A549 (cell line): ENCODE results near the gene PLEKHA7. TPM values are rescaled to one million over a fixed set of nuclear protein-coding genes. Genes with fewer than 3 reads are reported as not detected.
A peak's percentile ranks its signal among the peaks of the same experiment; 100 is the strongest.

Experiments used
- ATAC-seq, 2 experiments: fragments of 200-7000 bp in 1 of 2; fragments of >200 bp in 1 of 2; cut with Nextera tagmentation in 1 of 2; cut with Tn5 transposase in 1 of 2; 3 replicates each; pipeline versions ENCODE4 v1.8.0 to v1.9.1; 2018 to 2020; ENCODE audit warnings: mild to moderate bottlenecking in 1 of 2, moderate library complexity in 1 of 2
- CTCF ChIA-PET: fragments of 300-600 bp; sonication (Branson Sonifier 250); formaldehyde crosslinking; extraction: SDS; loops from one replicate; lab custom pipeline; 2021; ENCODE audit warnings: antibody characterized with exemption, inconsistent platforms; lab: Yijun Ruan, JAX
- POLR2A ChIA-PET: fragments of 350-600 bp; formaldehyde crosslinking; extraction: SDS; loops from one replicate; lab custom pipeline; 2021; ENCODE audit warnings: antibody characterized with exemption, inconsistent platforms; lab: Yijun Ruan, JAX
- DNase-seq, 2 experiments: peaks; one replicate each; pipeline versions ENCODE4 v3.0.0 to v3.0.0-alpha.2; 2011 to 2016; ENCODE audit warnings: low read depth in 1 of 2, low spot score in 1 of 2
- FAIRE-seq: peaks from 2 replicates; lab custom pipeline; 2011; peaks lifted over from hg19 to GRCh38; lab: Jason Lieb, UNC
- H3K27ac ChIP-seq, 2 experiments: fragments of >200 bp; sonication (Bioruptor Twin); formaldehyde crosslinking; 3 replicates each; pipeline ENCODE4 v1.5.1; 2016 to 2017
- H3K4me1 ChIP-seq: fragments of >200 bp; sonication (Bioruptor Twin); formaldehyde crosslinking; 3 replicates; pipeline ENCODE4 v1.6.1; 2016
- H3K4me2 ChIP-seq: fragments of >200 bp; sonication (Bioruptor Twin); formaldehyde crosslinking; 3 replicates; pipeline ENCODE4 v1.6.1; 2016
- H3K4me3 ChIP-seq: fragments of >200 bp; sonication (Bioruptor Twin); formaldehyde crosslinking; 3 replicates; pipeline ENCODE4 v1.5.1; 2016
- H3K9me3 ChIP-seq: fragments of >200 bp; sonication (Bioruptor Twin); formaldehyde crosslinking; 3 replicates; pipeline ENCODE4 v1.6.1; 2016
- ATOH8 ChIP-seq: fragments of 250-450 bp; sonication (Bioruptor Pico); IDR thresholded peaks from 2 replicates; pipeline ENCODE4 v1.5.0; 2020; ENCODE audit warnings: low read depth, mild to moderate bottlenecking, moderate library complexity
- BHLHE40 ChIP-seq: IDR thresholded peaks from 2 replicates; pipeline ENCODE4 v1.6.1; 2012; ENCODE audit warnings: low read depth, low read length, inconsistent platforms
- CBX8 ChIP-seq: fragments of 200-600 bp; sonication (generic); IDR thresholded peaks from 2 replicates; pipeline ENCODE4 v1.6.1; 2016
- CEBPB ChIP-seq, 2 experiments: fragments of >200 bp in 1 of 2; sonication (Bioruptor Twin) in 1 of 2; formaldehyde crosslinking in 1 of 2; IDR thresholded peaks; 2 replicates each; pipeline ENCODE4 v1.6.1; 2012 to 2016
- CHD2 ChIP-seq: fragments of 150-350 bp; IDR thresholded peaks from 2 replicates; pipeline ENCODE4 v1.6.1; 2014; ENCODE audit warnings: low read length; ENCODE audit not compliant: partially characterized antibody
- CHD4 ChIP-seq: fragments of 200-600 bp; sonication (generic); IDR thresholded peaks from 2 replicates; pipeline ENCODE4 v1.6.1; 2016; ENCODE audit warnings: antibody characterized with exemption, mild to moderate bottlenecking, borderline replicate concordance
- CTCF ChIP-seq: fragments of >200 bp; sonication (Bioruptor Twin); formaldehyde crosslinking; IDR thresholded peaks from 3 replicates; pipeline ENCODE4 v1.5.1; 2016
- E2F6 ChIP-seq: IDR thresholded peaks from 2 replicates; pipeline ENCODE4 v1.6.1; 2012; ENCODE audit warnings: low read depth, borderline replicate concordance
- EHF ChIP-seq: fragments of 250-450 bp; sonication (Bioruptor Pico); IDR thresholded peaks from 2 replicates; pipeline ENCODE4 v1.5.0; 2020; ENCODE audit warnings: mild to moderate bottlenecking
- ELK1 ChIP-seq: fragments of 150-350 bp; IDR thresholded peaks from 2 replicates; pipeline ENCODE4 v1.6.1; 2014; ENCODE audit warnings: low read depth, mild to moderate bottlenecking, low read length
- EP300 ChIP-seq, 2 experiments: fragments of >200 bp; sonication (Bioruptor Twin); formaldehyde crosslinking; IDR thresholded peaks; 2 replicates in 1 of 2; 3 replicates in 1 of 2; pipeline ENCODE4 v1.6.1; 2016 to 2017
- FOSB ChIP-seq: fragments of 250-450 bp; sonication (Bioruptor Pico); IDR thresholded peaks from 2 replicates; pipeline ENCODE4 v1.5.0; 2020; ENCODE audit warnings: mild to moderate bottlenecking, moderate library complexity
- FOSL2 ChIP-seq, 2 experiments: fragments of 450-650 bp in 1 of 2; fragments of >200 bp in 1 of 2; sonication (Bioruptor Twin) in 1 of 2; formaldehyde crosslinking; IDR thresholded peaks; 2 replicates each; pipeline versions ENCODE4 v1.5.0 to v1.6.1; 2016 to 2020; ENCODE audit warnings: mild to moderate bottlenecking in 1 of 2, moderate library complexity in 1 of 2
- HDAC2 ChIP-seq: fragments of 200-600 bp; sonication (generic); IDR thresholded peaks from 2 replicates; pipeline ENCODE4 v1.6.1; 2016
- HES2 ChIP-seq: fragments of >200 bp; sonication (Bioruptor Twin); formaldehyde crosslinking; IDR thresholded peaks from 2 replicates; pipeline ENCODE4 v1.6.1; 2016
- HEYL ChIP-seq: fragments of 250-450 bp; sonication (Bioruptor Pico); IDR thresholded peaks from 2 replicates; pipeline ENCODE4 v1.8.0; 2021; ENCODE audit warnings: mild to moderate bottlenecking, moderate library complexity
- HMGXB4 ChIP-seq: fragments of 250-450 bp; sonication (Bioruptor Pico); IDR thresholded peaks from 2 replicates; pipeline ENCODE4 v1.5.0; 2021; ENCODE audit warnings: mild to moderate bottlenecking, moderate library complexity, borderline replicate concordance
- HOXA7 ChIP-seq: fragments of 250-450 bp; sonication (Bioruptor Pico); IDR thresholded peaks from 2 replicates; pipeline ENCODE4 v1.5.0; 2020; ENCODE audit warnings: mild to moderate bottlenecking, moderate library complexity
- HOXB5 ChIP-seq: fragments of 250-450 bp; sonication (Bioruptor Pico); IDR thresholded peaks from 2 replicates; pipeline ENCODE4 v1.5.0; 2020; ENCODE audit warnings: mild to moderate bottlenecking, moderate library complexity
- JUN ChIP-seq, 2 experiments: fragments of >200 bp; sonication (Bioruptor Twin); formaldehyde crosslinking; IDR thresholded peaks; 2 replicates in 1 of 2; 3 replicates in 1 of 2; pipeline ENCODE4 v1.6.1; 2016 to 2017
- MAX ChIP-seq: IDR thresholded peaks from 2 replicates; pipeline ENCODE4 v1.6.1; 2012
- NFE2L2 ChIP-seq: fragments of 150-350 bp; conservative IDR thresholded peaks from 2 replicates; pipeline ENCODE4 v1.6.1; 2014; ENCODE audit warnings: low read length
- NR3C1 ChIP-seq: fragments of >200 bp; sonication (Bioruptor Twin); formaldehyde crosslinking; IDR thresholded peaks from 3 replicates; pipeline ENCODE4 v1.6.1; 2017
- POLR2A ChIP-seq: IDR thresholded peaks from 2 replicates; pipeline ENCODE4 v1.6.1; 2012; ENCODE audit warnings: mild to moderate bottlenecking, low read length
- RAD21 ChIP-seq, 2 experiments: fragments of >200 bp in 1 of 2; sonication (Bioruptor Twin) in 1 of 2; formaldehyde crosslinking in 1 of 2; IDR thresholded peaks in 1 of 2; conservative IDR thresholded peaks in 1 of 2; 2 replicates in 1 of 2; 3 replicates in 1 of 2; pipeline ENCODE4 v1.6.1; 2012 to 2018; ENCODE audit warnings: inconsistent platforms in 1 of 2
- RARB ChIP-seq: fragments of 250-450 bp; sonication (Bioruptor Pico); IDR thresholded peaks from 2 replicates; pipeline ENCODE4 v1.8.0; 2021; ENCODE audit warnings: mild to moderate bottlenecking, moderate library complexity
- RCOR1 ChIP-seq: fragments of 150-350 bp; IDR thresholded peaks from 2 replicates; pipeline ENCODE4 v1.6.1; 2014; ENCODE audit warnings: antibody characterized with exemption, low read length, low read depth
- RNF2 ChIP-seq: fragments of 200-600 bp; sonication (generic); IDR thresholded peaks from 2 replicates; pipeline ENCODE4 v1.6.1; 2016; ENCODE audit warnings: low read depth, mild to moderate bottlenecking, antibody characterized with exemption, moderate library complexity, borderline replicate concordance
- TFCP2L1 ChIP-seq: fragments of 250-450 bp; sonication (Bioruptor Pico); IDR thresholded peaks from 2 replicates; pipeline ENCODE4 v1.5.0; 2021; ENCODE audit warnings: mild to moderate bottlenecking
- USF2 ChIP-seq: fragments of 450-650 bp; IDR thresholded peaks from 2 replicates; pipeline ENCODE4 v1.6.1; 2014; ENCODE audit warnings: antibody characterized with exemption
- ZC3H11A ChIP-seq: fragments of 450-650 bp; IDR thresholded peaks from 2 replicates; pipeline ENCODE4 v1.6.1; 2014; ENCODE audit warnings: antibody characterized with exemption, mild to moderate bottlenecking
- ZFP36 ChIP-seq: fragments of 450-650 bp; IDR thresholded peaks from 2 replicates; pipeline ENCODE4 v1.6.1; 2014; ENCODE audit warnings: borderline replicate concordance; ENCODE audit not compliant: partially characterized antibody
- ZNF302 ChIP-seq: fragments of 250-450 bp; sonication (Bioruptor Pico); IDR thresholded peaks from 2 replicates; pipeline ENCODE4 v1.9.0; 2021; ENCODE audit warnings: inconsistent platforms, mild to moderate bottlenecking, moderate library complexity
- WGBS: methylation state at CpG from one replicate; pipeline ENCODE4 v1.1.6; 2017; ENCODE audit errors: missing lambda C conversion rate; 5-methylcytosine and 5-hydroxymethylcytosine counted together
- polyA plus RNA-seq, 4 experiments: library from polyadenylated mRNA; depleted of rRNA in 3 of 4; stranded (reverse); fragments of >200 nt; fragmentation: RNase III in 1 of 4; extraction: RNeasy Plus Mini Kit Qiagen cat#74134 plus additional on column Dnase treatment in 1 of 4; gene quantifications; 2 replicates in 3 of 4; 3 replicates in 1 of 4; pipeline ENCODE4 v1.2.3, GENCODE V29; 2011 to 2017

The PLEKHA7 gene
- polyA plus RNA-seq, 2 of the 4 experiments (the other 2 are of a cell fraction), result 8.7 to 13.8 TPM

GRCh38 chr11:17012712-17013547 lies 1.3 kb downstream of the PLEKHA7 start:
- ATAC-seq (peak; percentile 68 to 88), DNase-seq (peak; percentile 83 to 91), FAIRE-seq (peak; percentile 46)
- Histone ChIP-seq H3K4me1 (peaks cover 34% of the 10 kb centered on the region), H3K4me3 (peak overlapping the region; percentile 69), H3K9me3 (no peaks in the 10 kb centered on the region), H3K27ac (peak overlapping the region; percentile 95), H3K4me2 (peak overlapping the region; percentile 79)
- CTCF ChIA-PET, result interaction anchor here (1.1 to 2.0 kb wide), 2 partner anchors 50 to 73 kb away, joined by 3 to 8 read pairs; no protein-coding TSS in a partner anchor
- POLR2A ChIA-PET, result interaction anchor here (0.6 to 3.9 kb wide), 5 partner anchors 12 to 71 kb away, joined by 3 to 37 read pairs (median 3); partner anchors contain the start of gene RPS13
- under 1% methylated on average over 22 of the region's 38 CpGs for WGBS
- no peak for TF ChIP-seq ATOH8 (CRISPR knock-in tag)
- TF ChIP-seq FOSB, result no peak
- no peak for TF ChIP-seq HOXB5 (CRISPR knock-in tag)
- no peak for TF ChIP-seq TFCP2L1 (CRISPR knock-in tag)
- no peak for TF ChIP-seq HOXA7 (CRISPR knock-in tag)
- TF ChIP-seq ZC3H11A, result no peak
- no peak for TF ChIP-seq CHD2
- no peak for TF ChIP-seq HEYL (CRISPR knock-in tag)
- peak in 1 of 2 experiments; percentile 38; a peak in 1 of 5 replicates for TF ChIP-seq EP300 (IDR thresholded peaks at IDR 0.05)
- TF ChIP-seq CHD4, result no peak
- TF ChIP-seq CTCF, result no peak
- peak; percentile 70; the same call in 1 of the 2 replicates for TF ChIP-seq RARB
- no peak for TF ChIP-seq ELK1
- no peak; the same call in 1 of the 2 replicates for TF ChIP-seq POLR2A
- no peak for TF ChIP-seq CBX8
- TF ChIP-seq RNF2, result no peak
- peak; percentile 52; the same call in 1 of the 2 replicates for TF ChIP-seq FOSL2 (IDR thresholded peaks at IDR 0.05)
- TF ChIP-seq FOSL2 (CRISPR knock-in tag; IDR thresholded peaks at IDR 0.05), result peak; percentile 87
- TF ChIP-seq BHLHE40, result no peak
- TF ChIP-seq MAX, result peak; percentile 6; the same call in 1 of the 2 replicates
- no peak for TF ChIP-seq ZNF302
- no peak for TF ChIP-seq HMGXB4 (CRISPR knock-in tag)
- TF ChIP-seq E2F6, result no peak
- no peak for TF ChIP-seq RCOR1
- TF ChIP-seq HES2, result no peak
- peak; percentile 60 to 89; a peak in 3 of 4 replicates for TF ChIP-seq CEBPB (IDR thresholded peaks at IDR 0.05)
- TF ChIP-seq USF2, result no peak
- TF ChIP-seq JUN (IDR thresholded peaks at IDR 0.05), result peak; percentile 63 to 76; a peak in 4 of 5 replicates
- no peak for TF ChIP-seq HDAC2
- TF ChIP-seq EHF (CRISPR knock-in tag), result no peak
- TF ChIP-seq ZFP36, result no peak
- TF ChIP-seq NFE2L2, result no peak
- no peak for TF ChIP-seq NR3C1
- peak in 1 of 2 experiments; percentile 3; a peak in 1 of 5 replicates for TF ChIP-seq RAD21 (conservative IDR thresholded peaks at IDR 0.05 in 1 of 2, IDR thresholded peaks at IDR 0.05 in 1 of 2)
